Embryonic facial prominence (tissue), 1 donor: ENCODE measurements around the gene CDK14.
"Not testable (repeated sequence)": the region's sequence is repeated elsewhere in the genome, so short reads cannot be mapped to it uniquely, and the experiment has no call there.

ENCODE experiments used
- DNase-seq: peaks from one replicate; pipeline ENCODE4 v3.0.0-alpha.2; 2016; ENCODE audit errors: extremely low spot score

CDK14 gene

GRCh38 chr7:90894122-90894521, 298.0 kb downstream of the CDK14 start:
- no peak for DNase-seq

- DNase-seq, result no peak
Observed at GRCh38 chr7:90896458-90896857, 300.3 kb downstream of the CDK14 start.

DNA sequence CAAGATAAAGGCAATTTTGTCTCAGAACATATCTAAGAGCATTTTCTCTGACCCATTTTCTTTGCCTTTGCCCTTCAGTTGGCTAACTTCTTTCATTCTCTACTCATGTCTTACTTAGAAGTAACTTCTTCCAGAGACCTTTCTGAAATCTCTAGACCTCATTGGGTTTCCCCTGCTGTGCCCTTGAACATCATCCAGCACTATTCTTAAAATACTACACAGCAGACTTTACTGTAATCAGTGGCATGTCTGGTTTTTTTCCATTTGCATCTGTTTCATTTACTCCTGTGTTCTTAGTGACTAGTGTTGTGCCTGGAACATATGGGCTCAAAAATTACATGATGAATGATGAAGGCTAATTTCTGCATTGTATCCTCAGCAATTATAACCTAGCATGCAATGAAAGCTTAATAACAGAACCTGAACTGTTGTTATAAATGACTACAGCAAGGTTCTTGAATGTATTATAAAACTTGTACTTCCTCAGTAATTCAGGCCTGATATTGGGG, 301.9 kb downstream of the CDK14 start:
- no peak for DNase-seq

DNA sequence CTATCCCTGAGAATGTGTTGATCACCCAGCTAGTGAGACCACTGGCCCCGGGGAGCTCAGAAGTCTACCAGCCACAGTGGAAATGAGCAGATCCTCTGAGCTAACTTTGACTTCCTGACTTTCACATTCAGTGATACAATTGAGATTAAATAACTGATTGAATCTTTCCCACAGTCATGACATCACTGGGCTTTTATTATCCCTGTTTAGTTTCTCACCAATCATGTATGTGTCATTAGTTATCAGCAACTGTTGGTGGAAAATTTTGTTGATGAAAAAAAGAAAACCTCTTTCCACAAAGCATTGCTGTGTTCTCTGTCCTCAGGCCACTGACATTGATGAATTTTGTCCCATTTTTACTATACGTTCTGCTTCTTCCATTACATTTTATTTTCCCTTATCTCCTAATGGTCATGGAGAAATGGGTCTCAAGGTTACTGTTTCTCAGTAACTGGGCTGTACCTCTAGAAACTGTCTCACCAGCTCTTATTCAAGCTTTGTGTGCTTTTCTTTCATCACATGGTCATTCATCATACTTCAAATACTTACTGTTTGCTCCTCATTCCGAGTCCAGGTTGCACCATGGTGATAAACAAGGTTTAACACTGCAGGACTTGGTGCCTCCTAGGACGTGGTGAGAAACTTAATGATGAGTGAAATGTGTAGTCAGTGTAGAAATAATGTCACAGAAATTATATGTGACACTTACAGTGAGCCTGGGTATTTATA, 304.7 kb downstream of the CDK14 start:
- no peak for DNase-seq

DNA sequence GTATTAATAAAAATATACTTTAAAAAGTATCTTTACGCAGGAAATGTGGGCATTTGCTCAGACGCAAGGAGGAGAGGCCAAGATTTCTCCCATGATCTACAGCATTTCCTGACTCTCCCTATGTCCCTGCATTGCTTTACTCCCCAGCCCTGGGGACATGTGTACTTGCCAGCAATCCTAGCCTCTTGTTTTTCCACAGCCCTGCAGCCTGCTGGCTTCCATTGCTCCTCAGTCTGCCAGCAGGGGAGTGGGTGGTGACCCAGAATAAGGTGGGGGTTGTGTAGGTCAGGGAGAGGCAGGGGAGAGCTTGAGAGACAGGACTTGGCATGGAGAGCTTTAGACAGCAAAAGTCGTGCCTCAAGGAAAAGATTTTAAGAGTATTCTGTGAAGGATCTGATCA, 307.7 kb downstream of the CDK14 start:
- DNase-seq, result no peak

DNA sequence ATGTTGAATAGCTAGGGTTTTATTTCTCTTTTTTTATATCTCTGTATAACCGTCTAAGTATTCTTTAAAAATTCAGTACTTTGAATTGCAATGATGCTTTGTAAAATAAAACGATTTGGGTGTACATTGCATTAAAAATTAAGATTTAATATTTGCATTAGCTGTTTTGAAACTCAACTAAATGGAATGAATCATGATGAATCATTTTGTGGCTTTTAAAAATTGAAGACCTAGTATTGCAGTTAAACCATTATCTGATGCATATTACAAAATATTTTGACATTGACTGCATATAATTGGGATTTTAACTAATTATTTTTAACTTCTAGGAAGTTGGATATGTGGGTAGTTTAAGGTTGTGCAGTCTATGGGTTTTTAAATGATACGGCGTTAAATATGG, 314.0 kb downstream of the CDK14 start:
- DNase-seq, result no peak

DNA sequence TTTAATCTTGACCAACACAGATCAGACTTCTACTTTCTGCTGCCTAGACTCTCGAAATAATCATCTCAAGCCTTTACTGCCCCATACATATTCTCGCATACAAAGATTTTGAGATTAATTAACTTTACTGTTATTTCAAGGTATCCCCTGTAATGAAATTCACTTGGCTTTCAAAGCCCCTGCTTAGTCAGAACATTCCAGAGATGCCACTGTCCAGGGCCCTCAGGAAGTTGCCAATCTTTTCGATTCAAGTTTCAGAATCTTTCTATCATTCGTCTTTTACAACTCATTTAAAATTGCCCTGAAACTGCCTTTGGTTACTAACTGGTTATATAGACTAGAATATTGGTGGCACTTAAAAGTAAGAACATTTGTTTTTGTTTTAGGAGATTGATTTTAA, 320.2 kb downstream of the CDK14 start:
- DNase-seq, result no peak

GRCh38 chr7:90917539-90917938, 321.4 kb downstream of the CDK14 start:
- no peak for DNase-seq

DNA sequence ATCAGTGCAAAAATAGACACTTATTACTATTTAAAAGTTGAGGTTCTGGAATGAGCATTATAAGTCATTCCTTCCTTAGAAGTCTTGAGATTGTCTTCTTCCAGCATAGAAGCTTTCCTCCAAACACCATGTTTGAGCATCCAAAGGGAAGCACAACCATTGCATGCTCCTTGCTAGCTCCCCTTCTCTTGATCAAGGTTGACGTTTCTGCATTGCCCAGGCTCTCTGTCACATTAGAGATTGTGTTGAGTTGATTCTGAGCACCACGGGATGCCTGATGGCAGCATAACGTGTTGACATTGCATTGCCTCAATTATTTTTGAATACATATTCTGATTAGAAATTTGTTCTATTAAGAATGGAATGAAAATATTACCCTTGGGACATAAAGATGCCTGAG, 322.2 kb downstream of the CDK14 start:
- no peak for DNase-seq

DNA sequence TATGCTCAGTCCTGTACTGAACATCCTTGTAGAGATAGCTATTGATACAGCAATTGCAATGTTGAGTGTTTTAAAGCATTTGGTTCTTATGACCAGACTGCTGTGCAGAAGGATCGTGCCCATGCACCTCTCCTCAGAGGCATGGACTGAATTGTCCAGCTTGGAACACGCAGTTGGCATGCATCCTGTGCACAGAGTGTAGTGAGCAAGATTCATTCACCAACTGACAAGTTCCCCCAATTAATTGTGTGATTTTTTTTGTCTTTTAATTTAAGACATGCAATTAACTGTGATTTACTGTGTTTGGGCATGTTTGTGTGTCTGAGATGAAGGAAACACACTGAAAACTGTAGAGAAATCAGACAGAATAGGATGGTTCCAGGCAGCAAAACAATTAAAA, 323.7 kb downstream of the CDK14 start:
- no peak for DNase-seq

- no peak for DNase-seq
Observed at GRCh38 chr7:90920336-90920735, 324.2 kb downstream of the CDK14 start.

- DNase-seq, result peak; percentile 55
Observed at GRCh38 chr7:90923541-90923997, 327.4 kb downstream of the CDK14 start.

- DNase-seq, result not testable (repeated sequence)
Observed at GRCh38 chr7:90928700-90929424, 332.7 kb downstream of the CDK14 start.

DNA sequence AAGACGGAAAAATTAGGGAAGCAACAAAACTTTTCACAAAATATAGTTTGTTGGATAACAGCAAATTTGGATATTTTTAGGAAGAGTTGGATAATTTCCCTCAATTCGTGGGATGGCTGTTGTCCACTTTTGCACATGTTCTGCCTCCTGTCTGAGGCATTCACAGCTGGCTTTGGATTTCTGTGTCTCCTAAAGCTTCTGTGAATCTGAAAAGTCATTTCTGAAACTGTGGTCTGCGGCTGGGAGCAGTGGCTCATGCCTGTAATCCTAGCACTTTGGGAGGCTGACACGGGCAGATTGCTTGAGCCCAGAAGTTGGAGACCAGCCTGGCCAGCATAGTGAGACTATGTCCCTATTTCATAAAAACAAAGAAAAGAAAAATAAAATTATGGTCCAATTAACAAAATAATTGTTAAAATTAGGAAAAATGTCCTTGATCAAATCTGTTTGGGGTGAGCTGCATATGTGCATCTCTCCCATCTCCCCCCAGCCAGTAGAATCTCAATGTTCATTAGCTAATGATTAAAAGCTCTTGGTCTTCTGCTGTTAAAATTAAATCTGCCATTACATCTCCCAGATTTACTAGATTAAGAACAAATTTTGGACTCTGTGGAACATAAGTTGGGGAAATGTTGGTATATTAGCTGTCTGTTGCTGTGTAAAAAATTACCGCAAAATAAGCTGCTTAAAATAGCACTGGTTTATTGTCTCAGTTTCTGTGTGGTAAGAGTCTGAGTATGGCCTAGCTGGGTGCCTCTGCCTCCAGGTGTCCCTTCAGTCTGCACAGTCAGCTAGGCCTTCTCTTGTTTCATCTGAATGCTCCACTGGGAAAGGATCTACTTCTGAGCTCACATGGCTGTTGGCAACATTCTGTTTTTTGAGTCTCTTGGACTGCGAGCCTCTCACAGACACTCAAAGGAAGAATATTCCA, 336.1 kb downstream of the CDK14 start:
- DNase-seq, result no peak

DNA sequence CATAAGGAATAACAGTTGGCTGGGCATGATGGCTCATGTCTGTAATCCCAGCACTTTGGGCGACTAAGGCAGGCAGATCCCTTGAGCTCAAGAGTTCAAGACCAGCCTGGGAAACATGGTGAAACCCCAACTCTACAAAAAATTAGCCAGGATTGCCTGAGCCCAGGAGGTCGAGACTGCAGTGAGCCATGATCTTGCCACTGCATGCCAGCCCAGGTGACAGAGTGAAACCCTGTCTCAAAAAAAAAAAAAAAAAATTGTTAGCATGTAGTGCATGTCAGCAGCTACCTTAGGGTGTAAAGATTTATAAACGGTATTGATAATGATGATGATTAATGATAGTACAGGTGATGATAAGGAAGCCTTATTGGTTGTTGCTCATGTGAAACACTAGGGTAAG, 336.9 kb downstream of the CDK14 start:
- no peak for DNase-seq

DNA sequence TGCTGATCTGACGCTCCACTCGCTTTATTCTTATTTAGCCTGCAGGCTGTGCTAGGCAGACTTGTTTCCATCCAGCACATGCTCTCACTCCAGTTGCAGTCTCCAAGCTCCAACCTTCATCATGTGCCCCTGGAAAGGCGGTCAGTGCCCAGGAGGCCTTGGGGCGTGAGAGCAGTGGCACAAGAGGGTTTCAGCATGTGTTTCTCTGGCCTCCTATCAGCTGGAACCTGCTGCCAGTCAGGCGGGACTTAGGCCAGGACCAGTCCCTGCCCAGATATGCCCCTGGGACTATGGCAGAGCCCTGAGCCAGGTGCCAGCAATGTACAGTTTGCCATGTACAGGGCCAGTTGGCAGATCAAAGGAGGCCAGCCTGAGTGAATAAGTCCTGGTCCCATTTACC, 337.9 kb downstream of the CDK14 start:
- DNase-seq, result no peak

DNA sequence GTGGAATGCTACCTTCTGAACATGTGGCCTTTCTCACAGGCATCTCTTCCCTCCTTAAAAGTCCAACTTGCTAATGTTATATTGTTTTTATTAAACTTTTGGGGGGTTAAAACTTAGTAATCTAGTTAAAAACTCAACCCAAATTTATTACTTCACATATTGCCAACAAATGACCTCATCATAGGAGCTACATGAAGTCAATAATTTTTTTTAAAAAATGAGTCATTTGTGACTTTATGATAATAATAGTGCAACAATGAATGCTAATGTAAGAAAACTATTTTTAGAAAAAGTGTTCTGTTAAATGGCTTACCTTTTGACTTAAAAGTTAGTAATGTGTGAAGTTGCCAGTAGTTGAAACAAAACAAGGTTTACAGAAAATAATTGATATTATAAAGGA, 342.2 kb downstream of the CDK14 start:
- no peak for DNase-seq

GRCh38 chr7:90939666-90940065, 343.5 kb downstream of the CDK14 start:
- DNase-seq, result no peak

DNA sequence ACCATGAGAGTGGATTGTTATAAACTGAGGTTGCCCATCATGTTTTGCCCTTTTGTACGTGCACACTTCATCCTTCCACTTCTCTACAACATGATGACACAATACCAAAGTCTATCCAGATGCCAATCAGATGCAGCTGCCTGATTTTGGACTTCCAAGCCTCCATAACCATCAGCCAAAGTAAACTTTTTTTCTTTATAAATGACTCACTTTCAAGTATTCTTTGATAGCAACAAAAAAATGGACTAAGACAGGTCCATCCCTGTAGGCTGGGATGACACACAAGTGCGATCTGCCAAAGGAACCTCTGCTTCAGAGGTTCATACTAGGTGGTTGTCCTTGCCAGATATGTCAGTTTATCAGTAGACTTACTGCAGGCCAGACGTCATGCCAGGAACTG, 347.9 kb downstream of the CDK14 start:
- no peak for DNase-seq

DNA sequence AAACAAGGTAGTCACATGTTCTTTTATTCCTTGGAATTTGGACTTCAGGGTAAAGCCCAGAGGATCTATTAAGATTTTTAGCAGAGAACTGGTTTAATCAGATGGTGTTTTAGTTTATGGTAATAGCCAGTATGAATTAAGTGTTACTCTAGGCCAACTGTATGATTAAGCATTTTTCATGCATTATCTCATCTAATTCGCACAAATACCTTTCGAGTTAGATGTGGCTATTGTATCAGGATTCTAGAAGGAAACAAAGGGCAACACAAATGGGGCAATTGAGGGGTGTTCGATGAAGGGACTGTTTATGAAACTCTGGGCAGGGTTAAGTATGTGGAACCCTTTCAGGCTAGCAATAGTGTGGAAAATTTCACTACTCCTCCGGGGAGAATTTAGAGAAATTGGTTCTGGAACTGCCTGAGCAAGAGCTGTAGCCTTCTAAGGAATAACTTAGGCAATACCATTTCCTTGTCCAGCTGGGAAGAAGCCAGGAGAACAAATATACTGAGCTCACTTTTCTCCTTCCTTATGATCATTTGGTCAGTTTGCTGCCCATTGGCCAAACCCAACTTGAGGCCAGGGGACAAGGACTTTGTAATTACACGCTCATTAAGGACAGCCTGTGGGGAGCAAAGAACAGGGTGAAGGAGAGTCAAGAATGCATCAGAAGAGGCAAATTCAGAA, 349.1 kb downstream of the CDK14 start:
- no peak for DNase-seq

GRCh38 chr7:90946730-90947501, 350.8 kb downstream of the CDK14 start:
- no peak for DNase-seq
